A549 (cell line): ENCODE measurements around the gene TMEM45A. TPM values are rescaled to one million over a fixed set of nuclear protein-coding genes. Genes with fewer than 3 reads are reported as not detected.

ENCODE experiments used
- ATAC-seq, 2 experiments: fragments of 200-7000 bp in 1 of 2; fragments of >200 bp in 1 of 2; cut with Nextera tagmentation in 1 of 2; cut with Tn5 transposase in 1 of 2; 3 replicates each; pipeline versions ENCODE4 v1.8.0 to v1.9.1; 2018 to 2020; ENCODE audit warnings: mild to moderate bottlenecking in 1 of 2, moderate library complexity in 1 of 2
- CTCF ChIA-PET: fragments of 300-600 bp; sonication (Branson Sonifier 250); formaldehyde crosslinking; extraction: SDS; loops from one replicate; lab custom pipeline; 2021; ENCODE audit warnings: antibody characterized with exemption, inconsistent platforms; lab: Yijun Ruan, JAX
- POLR2A ChIA-PET: fragments of 350-600 bp; formaldehyde crosslinking; extraction: SDS; loops from one replicate; lab custom pipeline; 2021; ENCODE audit warnings: antibody characterized with exemption, inconsistent platforms; lab: Yijun Ruan, JAX
- DNase-seq, 2 experiments: peaks; one replicate each; pipeline versions ENCODE4 v3.0.0 to v3.0.0-alpha.2; 2011 to 2016; ENCODE audit warnings: low read depth in 1 of 2, low spot score in 1 of 2
- FAIRE-seq: peaks from 2 replicates; lab custom pipeline; 2011; peaks lifted over from hg19 to GRCh38; lab: Jason Lieb, UNC
- H3K27ac ChIP-seq, 2 experiments: fragments of >200 bp; sonication (Bioruptor Twin); formaldehyde crosslinking; 3 replicates each; pipeline ENCODE4 v1.5.1; 2016 to 2017
- H3K4me1 ChIP-seq: fragments of >200 bp; sonication (Bioruptor Twin); formaldehyde crosslinking; 3 replicates; pipeline ENCODE4 v1.6.1; 2016
- H3K4me2 ChIP-seq: fragments of >200 bp; sonication (Bioruptor Twin); formaldehyde crosslinking; 3 replicates; pipeline ENCODE4 v1.6.1; 2016
- H3K4me3 ChIP-seq: fragments of >200 bp; sonication (Bioruptor Twin); formaldehyde crosslinking; 3 replicates; pipeline ENCODE4 v1.5.1; 2016
- H3K9me3 ChIP-seq: fragments of >200 bp; sonication (Bioruptor Twin); formaldehyde crosslinking; 3 replicates; pipeline ENCODE4 v1.6.1; 2016
- ATOH8 ChIP-seq: fragments of 250-450 bp; sonication (Bioruptor Pico); IDR thresholded peaks from 2 replicates; pipeline ENCODE4 v1.5.0; 2020; ENCODE audit warnings: low read depth, mild to moderate bottlenecking, moderate library complexity
- CEBPB ChIP-seq, 2 experiments: fragments of >200 bp in 1 of 2; sonication (Bioruptor Twin) in 1 of 2; formaldehyde crosslinking in 1 of 2; IDR thresholded peaks; 2 replicates each; pipeline ENCODE4 v1.6.1; 2012 to 2016
- CHD4 ChIP-seq: fragments of 200-600 bp; sonication (generic); IDR thresholded peaks from 2 replicates; pipeline ENCODE4 v1.6.1; 2016; ENCODE audit warnings: antibody characterized with exemption, mild to moderate bottlenecking, borderline replicate concordance
- EHF ChIP-seq: fragments of 250-450 bp; sonication (Bioruptor Pico); IDR thresholded peaks from 2 replicates; pipeline ENCODE4 v1.5.0; 2020; ENCODE audit warnings: mild to moderate bottlenecking
- EHMT2 ChIP-seq: fragments of 200-600 bp; sonication (generic); IDR thresholded peaks from 2 replicates; pipeline ENCODE4 v1.6.1; 2016; ENCODE audit warnings: antibody characterized with exemption, low read depth, mild to moderate bottlenecking, moderate library complexity
- ELK1 ChIP-seq: fragments of 150-350 bp; IDR thresholded peaks from 2 replicates; pipeline ENCODE4 v1.6.1; 2014; ENCODE audit warnings: low read depth, mild to moderate bottlenecking, low read length
- FOXS1 ChIP-seq: fragments of 250-450 bp; sonication (Bioruptor Pico); IDR thresholded peaks from 2 replicates; pipeline ENCODE4 v1.5.0; 2020; ENCODE audit warnings: mild to moderate bottlenecking, moderate library complexity
- GATA3 ChIP-seq: IDR thresholded peaks from 2 replicates; pipeline ENCODE4 v1.6.1; 2012; ENCODE audit warnings: borderline replicate concordance
- HDAC2 ChIP-seq: fragments of 200-600 bp; sonication (generic); IDR thresholded peaks from 2 replicates; pipeline ENCODE4 v1.6.1; 2016
- HOXB5 ChIP-seq: fragments of 250-450 bp; sonication (Bioruptor Pico); IDR thresholded peaks from 2 replicates; pipeline ENCODE4 v1.5.0; 2020; ENCODE audit warnings: mild to moderate bottlenecking, moderate library complexity
- KDM1A ChIP-seq: fragments of 200-600 bp; sonication (generic); IDR thresholded peaks from 2 replicates; pipeline ENCODE4 v1.6.1; 2016; ENCODE audit warnings: low read depth, mild to moderate bottlenecking
- MAX ChIP-seq: IDR thresholded peaks from 2 replicates; pipeline ENCODE4 v1.6.1; 2012
- MAZ ChIP-seq: fragments of 150-350 bp; IDR thresholded peaks from 2 replicates; pipeline ENCODE4 v1.6.1; 2014; ENCODE audit warnings: antibody characterized with exemption, low read depth, low read length, borderline replicate concordance
- NFE2L2 ChIP-seq: fragments of 150-350 bp; conservative IDR thresholded peaks from 2 replicates; pipeline ENCODE4 v1.6.1; 2014; ENCODE audit warnings: low read length
- PBX3 ChIP-seq: IDR thresholded peaks from 2 replicates; pipeline ENCODE4 v1.6.1; 2012
- POLR2A ChIP-seq: IDR thresholded peaks from 2 replicates; pipeline ENCODE4 v1.6.1; 2012; ENCODE audit warnings: mild to moderate bottlenecking, low read length
- POLR2AphosphoS2 ChIP-seq: conservative IDR thresholded peaks from 2 replicates; pipeline ENCODE4 v1.6.1; 2012; ENCODE audit warnings: low read length, improper control_type of control experiment, inconsistent platforms
- TFCP2L1 ChIP-seq: fragments of 250-450 bp; sonication (Bioruptor Pico); IDR thresholded peaks from 2 replicates; pipeline ENCODE4 v1.5.0; 2021; ENCODE audit warnings: mild to moderate bottlenecking
- ZNF302 ChIP-seq: fragments of 250-450 bp; sonication (Bioruptor Pico); IDR thresholded peaks from 2 replicates; pipeline ENCODE4 v1.9.0; 2021; ENCODE audit warnings: inconsistent platforms, mild to moderate bottlenecking, moderate library complexity
- WGBS: methylation state at CpG from one replicate; pipeline ENCODE4 v1.1.6; 2017; ENCODE audit errors: missing lambda C conversion rate; 5-methylcytosine and 5-hydroxymethylcytosine counted together
- polyA plus RNA-seq, 4 experiments: library from polyadenylated mRNA; depleted of rRNA in 3 of 4; stranded (reverse); fragments of >200 nt; fragmentation: RNase III in 1 of 4; extraction: RNeasy Plus Mini Kit Qiagen cat#74134 plus additional on column Dnase treatment in 1 of 4; gene quantifications; 2 replicates in 3 of 4; 3 replicates in 1 of 4; pipeline ENCODE4 v1.2.3, GENCODE V29; 2011 to 2017

Gene TMEM45A
- polyA plus RNA-seq, 2 of the 4 experiments (the other 2 are of a cell fraction) = 4.6 to 7.0 TPM

- 80% methylated on average over 7 of the region's 7 CpGs for WGBS
- no peak overlapping the region for H3K4me2 ChIP-seq
- no peak for FAIRE-seq
Observed at GRCh38 chr3:100561459-100562158, 69.2 kb downstream of the TMEM45A start.

GRCh38 chr3:100562224-100562857 is 69.9 kb downstream of the TMEM45A start:
- Histone ChIP-seq H3K9me3 (no peaks in the 10 kb centered on the region), H3K4me2 (no peak overlapping the region), H3K4me1 (peaks cover 2% of the 10 kb centered on the region; the same call in 1 of the 3 replicates), H3K4me3 (no peak overlapping the region), H3K27ac (no peak overlapping the region)
- TF ChIP-seq NFE2L2 = no peak
- no peak for TF ChIP-seq MAZ
- TF ChIP-seq FOXS1 (CRISPR knock-in tag) = no peak
- no peak for TF ChIP-seq ZNF302 (CRISPR knock-in tag)
- TF ChIP-seq GATA3 = no peak
- no peak for TF ChIP-seq CHD4
- ATAC-seq (no peak), FAIRE-seq (no peak), DNase-seq (no peak)
- WGBS = 71% methylated on average over 4 of the region's 4 CpGs
- ChIA-PET CTCF (interaction anchor here (0.6 to 1.9 kb wide), 5 partner anchors 18 to 99 kb away, joined by 3 to 4 read pairs (median 3); no protein-coding TSS in a partner anchor), POLR2A (no interaction called here)

More at GRCh38 chr3:100561459-100562158, 69.2 kb downstream of the TMEM45A start:
- POLR2A ChIA-PET = no interaction called here
- no peak overlapping the region for H3K4me3 ChIP-seq
- no peak for TF ChIP-seq POLR2AphosphoS2
- no peak for TF ChIP-seq EHMT2
- TF ChIP-seq ATOH8 (CRISPR knock-in tag) = no peak
- no peak for TF ChIP-seq ELK1
- no peak for TF ChIP-seq GATA3
- no peak for TF ChIP-seq HOXB5 (CRISPR knock-in tag)
- no peak for TF ChIP-seq PBX3
- TF ChIP-seq MAX = no peak
- TF ChIP-seq CEBPB (IDR thresholded peaks at IDR 0.05) = no peak
- no peak for TF ChIP-seq HDAC2
- TF ChIP-seq EHF (CRISPR knock-in tag) = no peak
- TF ChIP-seq, all 56 proteins: peak for 0
- no peaks in the 10 kb centered on the region for H3K9me3 ChIP-seq
- peaks cover 9% of the 10 kb centered on the region; the same call in 2 of the 3 replicates for H3K4me1 ChIP-seq
- no peak for DNase-seq
- ATAC-seq = no peak
- H3K27ac ChIP-seq = no peak overlapping the region
- CTCF ChIA-PET = interaction anchor here (0.6 to 1.9 kb wide), 5 partner anchors 19 to 99 kb away, joined by 3 to 4 read pairs (median 3); no protein-coding TSS in a partner anchor

GRCh38 chr3:100563228-100563627 is 70.8 kb downstream of the TMEM45A start:
- FAIRE-seq = no peak
- Histone ChIP-seq H3K4me3 (no peak overlapping the region), H3K4me2 (no peak overlapping the region), H3K9me3 (no peaks in the 10 kb centered on the region), H3K27ac (no peak overlapping the region), H3K4me1 (no peaks in the 10 kb centered on the region)
- DNase-seq = no peak
- ChIA-PET POLR2A (no interaction called here), CTCF (interaction anchor here (1.0 kb wide), 1 partner anchor 39 kb away, joined by 3 read pairs; no protein-coding TSS in a partner anchor)
- TF ChIP-seq NFE2L2 (no peak), TFCP2L1 (CRISPR knock-in tag) (no peak), POLR2A (no peak), HDAC2 (no peak), KDM1A (no peak), EHF (CRISPR knock-in tag) (no peak)
- 80% methylated on average over 1 of the region's 1 CpG for WGBS
- no peak for ATAC-seq
